ENCODE results near the gene RGCC. TPM values are rescaled to one million over a fixed set of nuclear protein-coding genes. Genes with fewer than 3 reads are reported as not detected.
A peak's percentile ranks its signal among the peaks of the same experiment; 100 is the strongest.
"Not testable (repeated sequence)": the region's sequence is repeated elsewhere in the genome, so short reads cannot be mapped to it uniquely, and the experiment has no call there.

RGCC gene
- polyA plus RNA-seq, 1 donor from 2014 or later, result 6.8 TPM

GRCh38 chr13:41426047-41426446 lies 31.3 kb upstream of the RGCC start:
- H3K27me3 Mint-ChIP-seq, result peaks cover 11% of the 10 kb centered on the region
- H3K4me1 Mint-ChIP-seq, result peaks cover 4 to 5% (median 4%) of the 10 kb centered on the region in 3 donors
- H3K36me3 Mint-ChIP-seq, result no peaks in the 10 kb centered on the region
- H3K27ac Mint-ChIP-seq, result no peak overlapping the region
- no peak overlapping the region for H3K4me3 Mint-ChIP-seq
- H3K9me3 Mint-ChIP-seq, result peaks cover 0 to 7% (median 0%) of the 10 kb centered on the region in 3 donors

- peaks cover 4 to 5% (median 4%) of the 10 kb centered on the region in 3 donors for H3K4me1 Mint-ChIP-seq
- no peaks in the 10 kb centered on the region for H3K36me3 Mint-ChIP-seq
- no peak overlapping the region for H3K27ac Mint-ChIP-seq
- H3K4me3 Mint-ChIP-seq, result peak overlapping the region in 2 of 4 donors; percentile 44 to 86
- H3K9me3 Mint-ChIP-seq, result peaks cover 0 to 7% (median 0%) of the 10 kb centered on the region in 3 donors
- H3K27me3 Mint-ChIP-seq, result peaks cover 11% of the 10 kb centered on the region
These were observed 29.7 kb upstream of the RGCC start for GRCh38 chr13:41427666-41428065.

- H3K9me3 Mint-ChIP-seq, result peaks cover 0 to 7% (median 0%) of the 10 kb centered on the region in 3 donors
- H3K4me3 Mint-ChIP-seq, result no peak overlapping the region
- H3K4me1 Mint-ChIP-seq, result peaks cover 4 to 5% (median 4%) of the 10 kb centered on the region in 3 donors
- H3K27me3 Mint-ChIP-seq, result peaks cover 11% of the 10 kb centered on the region
- no peaks in the 10 kb centered on the region for H3K36me3 Mint-ChIP-seq
- no peak overlapping the region for H3K27ac Mint-ChIP-seq
These were observed 29.2 kb upstream of the RGCC start for GRCh38 chr13:41428155-41428554.

GRCh38 chr13:41434030-41434429 lies 23.3 kb upstream of the RGCC start:
- not testable (repeated sequence) for H3K36me3 Mint-ChIP-seq, H3K4me1 Mint-ChIP-seq, H3K27ac Mint-ChIP-seq, H3K27me3 Mint-ChIP-seq, H3K4me3 Mint-ChIP-seq, H3K9me3 Mint-ChIP-seq

- no peak overlapping the region for H3K27ac Mint-ChIP-seq
These were observed 22.4 kb upstream of the RGCC start for GRCh38 chr13:41434831-41435520.

GRCh38 chr13:41443969-41444368 lies 13.4 kb upstream of the RGCC start:
- Mint-ChIP-seq H3K27ac (no peak overlapping the region), H3K9me3 (no peaks in the 10 kb centered on the region), H3K4me1 (no peaks in the 10 kb centered on the region), H3K27me3 (peaks cover 3% of the 10 kb centered on the region), H3K4me3 (no peak overlapping the region), H3K36me3 (no peaks in the 10 kb centered on the region)

More at GRCh38 chr13:41434831-41435520, 22.4 kb upstream of the RGCC start:
- Mint-ChIP-seq H3K27me3 (peaks cover 1% of the 10 kb centered on the region), H3K36me3 (no peaks in the 10 kb centered on the region), H3K4me3 (no peak overlapping the region), H3K4me1 (no peaks in the 10 kb centered on the region), H3K9me3 (no peaks in the 10 kb centered on the region)

- Mint-ChIP-seq H3K27me3 (peaks cover 22% of the 10 kb centered on the region), H3K27ac (peak overlapping the region in 1 of 3 donors; percentile 20), H3K36me3 (no peaks in the 10 kb centered on the region)
These were observed 4.9 kb upstream of the RGCC start for GRCh38 chr13:41452462-41452861.

GRCh38 chr13:41453620-41454019 lies 3.7 kb upstream of the RGCC start:
- Mint-ChIP-seq H3K27ac (no peak overlapping the region), H3K27me3 (peaks cover 25% of the 10 kb centered on the region), H3K4me1 (peaks cover 0 to 5% (median 3%) of the 10 kb centered on the region in 3 donors), H3K36me3 (no peaks in the 10 kb centered on the region), H3K4me3 (no peak overlapping the region), H3K9me3 (no peaks in the 10 kb centered on the region)

More at GRCh38 chr13:41452462-41452861, 4.9 kb upstream of the RGCC start:
- no peaks in the 10 kb centered on the region for H3K9me3 Mint-ChIP-seq
- H3K4me1 Mint-ChIP-seq, result peaks cover 0 to 5% (median 3%) of the 10 kb centered on the region in 3 donors
- no peak overlapping the region for H3K4me3 Mint-ChIP-seq

GRCh38 chr13:41454170-41454569 lies 3.2 kb upstream of the RGCC start:
- Mint-ChIP-seq H3K9me3 (no peaks in the 10 kb centered on the region), H3K27ac (no peak overlapping the region), H3K4me3 (peak overlapping the region in 1 of 4 donors; percentile 27), H3K27me3 (peaks cover 29% of the 10 kb centered on the region), H3K4me1 (peaks cover 5 to 8% (median 7%) of the 10 kb centered on the region in 3 donors), H3K36me3 (no peaks in the 10 kb centered on the region)

GRCh38 chr13:41455725-41456419 lies 1.5 kb upstream of the RGCC start:
- H3K27ac Mint-ChIP-seq, result peak overlapping the region in 2 of 3 donors; percentile 73 to 96
- H3K9me3 Mint-ChIP-seq, result no peaks in the 10 kb centered on the region
- H3K27me3 Mint-ChIP-seq, result peaks cover 39% of the 10 kb centered on the region
- H3K4me3 Mint-ChIP-seq, result peak overlapping the region; percentile 74 to 92 (median 84)
- peaks cover 5 to 13% (median 13%) of the 10 kb centered on the region in 3 donors for H3K4me1 Mint-ChIP-seq
- no peaks in the 10 kb centered on the region for H3K36me3 Mint-ChIP-seq

GRCh38 chr13:41457589-41458186 lies 338 bp downstream of the RGCC start:
- Mint-ChIP-seq H3K9me3 (no peaks in the 10 kb centered on the region), H3K36me3 (no peaks in the 10 kb centered on the region), H3K4me1 (peaks cover 16 to 26% (median 25%) of the 10 kb centered on the region in 3 donors), H3K4me3 (peak overlapping the region; percentile 68 to 91 (median 84)), H3K27ac (peak overlapping the region; percentile 23 to 72 (median 62)), H3K27me3 (peaks cover 41% of the 10 kb centered on the region)

- peaks cover 22 to 32% (median 31%) of the 10 kb centered on the region in 3 donors for H3K4me1 Mint-ChIP-seq
- H3K4me3 Mint-ChIP-seq, result peak overlapping the region; percentile 68 to 91 (median 84)
- no peaks in the 10 kb centered on the region for H3K9me3 Mint-ChIP-seq
- H3K27ac Mint-ChIP-seq, result peak overlapping the region; percentile 23 to 72 (median 62)
- H3K36me3 Mint-ChIP-seq, result no peaks in the 10 kb centered on the region
- H3K27me3 Mint-ChIP-seq, result peaks cover 44% of the 10 kb centered on the region
These were observed 924 bp downstream of the RGCC start for GRCh38 chr13:41458187-41458760.

- Mint-ChIP-seq H3K27ac (peak overlapping the region; percentile 72 to 84 (median 75)), H3K4me3 (peak overlapping the region; percentile 68 to 91 (median 84)), H3K27me3 (peaks cover 44% of the 10 kb centered on the region), H3K9me3 (no peaks in the 10 kb centered on the region), H3K36me3 (no peaks in the 10 kb centered on the region), H3K4me1 (peaks cover 28 to 38% (median 36%) of the 10 kb centered on the region in 3 donors)
These were observed 1.5 kb downstream of the RGCC start for GRCh38 chr13:41458761-41459431.

GRCh38 chr13:41459432-41460073 lies 2.2 kb downstream of the RGCC start:
- H3K9me3 Mint-ChIP-seq, result no peaks in the 10 kb centered on the region
- H3K4me1 Mint-ChIP-seq, result peaks cover 32 to 44% (median 42%) of the 10 kb centered on the region in 3 donors
- peak overlapping the region; percentile 68 to 85 (median 83) for H3K4me3 Mint-ChIP-seq
- H3K27ac Mint-ChIP-seq, result peak overlapping the region; percentile 39 to 75 (median 72)
- H3K27me3 Mint-ChIP-seq, result peaks cover 40% of the 10 kb centered on the region
- H3K36me3 Mint-ChIP-seq, result no peaks in the 10 kb centered on the region

Data from IgD-negative memory B cell (primary cell).